SJCRH30 (cell line): ENCODE data around the gene PLEKHH3. TPM values are rescaled to one million over a fixed set of nuclear protein-coding genes. Genes with fewer than 3 reads are reported as not detected.

Source experiments
- DNase-seq, 2 experiments: peaks; one replicate each; pipeline ENCODE4 v3.0.0-alpha.2; 2015 to 2020
- H3K27ac ChIP-seq: fragments of 250-450 bp; sonication (Bioruptor Pico); 2 replicates; pipeline ENCODE4 v1.5.1; 2020; ENCODE audit warnings: mild to moderate bottlenecking, moderate library complexity
- H3K27me3 ChIP-seq: fragments of 250-450 bp; sonication (Bioruptor Pico); 2 replicates; pipeline ENCODE4 v1.5.1; 2020; ENCODE audit warnings: mild to moderate bottlenecking, moderate library complexity
- H3K36me3 ChIP-seq: fragments of 250-450 bp; sonication (Bioruptor Pico); 2 replicates; pipeline ENCODE4 v1.5.1; 2020; ENCODE audit warnings: mild to moderate bottlenecking, moderate library complexity
- H3K4me1 ChIP-seq: fragments of 250-450 bp; sonication (Bioruptor Pico); 2 replicates; pipeline ENCODE4 v1.5.1; 2020; ENCODE audit warnings: mild to moderate bottlenecking, moderate library complexity
- H3K4me3 ChIP-seq: fragments of 250-450 bp; sonication (Bioruptor Pico); 2 replicates; pipeline ENCODE4 v1.5.1; 2020; ENCODE audit warnings: mild to moderate bottlenecking, moderate library complexity
- H3K9me3 ChIP-seq: fragments of 250-450 bp; sonication (Bioruptor Pico); replicated peaks from 2 replicates; pipeline ENCODE4 v1.5.1; 2020; ENCODE audit warnings: mild to moderate bottlenecking, moderate library complexity
- total RNA-seq: library from RNA; depleted of rRNA; stranded (reverse); fragments of >200 nt; shearing (Covaris generic); gene quantifications from 2 replicates; pipeline ENCODE4 v1.2.3, GENCODE V29; 2014

The PLEKHH3 gene
- total RNA-seq, 1 experiment from 2014 or later = 13.7 TPM

DNA sequence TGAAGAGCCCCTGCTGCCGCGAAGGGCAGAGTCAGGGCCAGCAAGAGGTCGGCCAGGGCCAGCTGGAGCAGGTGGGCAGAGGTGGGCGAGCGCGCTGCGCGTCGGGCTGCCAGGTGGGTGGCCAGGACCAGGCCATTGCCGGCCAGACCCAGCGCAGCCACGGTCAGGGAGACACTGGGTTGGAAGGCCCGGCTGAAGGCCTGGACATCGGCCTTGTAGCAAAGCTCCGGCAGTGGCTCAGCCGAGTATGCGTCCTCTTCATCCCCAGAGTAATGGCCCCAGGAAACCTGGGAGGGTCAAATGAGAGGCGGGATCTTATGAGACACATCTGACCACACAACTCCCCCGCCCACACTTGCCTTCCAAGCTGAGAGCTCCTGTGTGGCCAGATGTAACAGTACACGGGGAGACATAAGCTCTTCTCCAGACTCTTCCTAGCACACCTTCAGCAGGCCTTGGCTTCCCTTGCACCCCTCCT is 3.6 kb upstream of the PLEKHH3 start:
- H3K36me3 ChIP-seq = no peaks in the 10 kb centered on the region
- no peaks in the 10 kb centered on the region for H3K27me3 ChIP-seq
- H3K4me3 ChIP-seq = peak overlapping the region; percentile 64
- H3K4me1 ChIP-seq = peaks cover 7% of the 10 kb centered on the region; the same call in 1 of the 2 replicates
- H3K9me3 ChIP-seq = no peaks in the 10 kb centered on the region
- peak; percentile 35 to 53 for DNase-seq
- no peak overlapping the region for H3K27ac ChIP-seq

DNA sequence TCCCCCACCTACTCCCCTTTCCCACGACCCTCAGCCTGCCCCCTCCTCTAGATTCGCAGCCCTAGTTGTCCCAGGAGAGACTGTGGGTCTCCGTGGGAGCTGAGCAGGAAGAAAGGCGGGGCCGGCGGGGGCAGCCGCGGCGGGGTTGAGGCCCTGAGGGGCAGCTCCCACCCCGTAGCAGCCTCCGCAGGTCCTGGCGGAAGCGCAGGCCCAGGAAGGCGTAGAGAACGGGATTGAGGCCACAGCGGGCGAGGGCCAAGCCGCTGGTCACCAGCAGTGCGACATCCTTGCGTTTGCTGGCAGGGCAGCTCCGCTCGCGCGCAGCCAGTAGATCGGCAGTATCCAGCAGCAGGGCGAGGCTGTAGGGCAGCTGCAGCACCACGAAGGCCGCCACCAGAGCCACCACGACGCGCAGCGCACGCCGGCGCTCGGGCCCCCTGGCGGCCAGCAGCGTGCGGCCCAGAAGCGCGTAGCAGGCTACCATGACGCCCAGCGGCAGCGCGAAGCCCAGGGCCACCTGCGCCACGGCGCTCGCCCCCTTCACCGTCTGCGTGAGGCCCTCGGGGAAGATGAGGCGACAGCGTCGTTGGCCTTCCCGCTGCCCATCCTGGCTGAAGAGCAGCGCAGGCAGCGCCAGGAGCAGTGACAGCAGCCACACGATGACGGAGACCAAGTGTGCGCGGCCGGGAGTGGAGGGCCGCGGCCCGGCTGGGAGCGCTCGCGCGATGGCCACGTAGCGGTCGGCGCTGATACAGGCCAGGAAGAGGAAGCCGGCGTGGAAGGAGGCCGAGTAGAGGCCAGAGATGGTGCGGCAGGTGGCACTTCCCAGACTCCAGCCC is 2.9 kb upstream of the PLEKHH3 start:
- H3K4me1 ChIP-seq = peaks cover 10% of the 10 kb centered on the region; the same call in 1 of the 2 replicates
- no peaks in the 10 kb centered on the region for H3K9me3 ChIP-seq
- H3K27me3 ChIP-seq = no peaks in the 10 kb centered on the region
- no peaks in the 10 kb centered on the region for H3K36me3 ChIP-seq
- DNase-seq = peak; percentile 87 to 89
- peak overlapping the region; percentile 89 for H3K27ac ChIP-seq
- H3K4me3 ChIP-seq = peak overlapping the region; percentile 64

DNA sequence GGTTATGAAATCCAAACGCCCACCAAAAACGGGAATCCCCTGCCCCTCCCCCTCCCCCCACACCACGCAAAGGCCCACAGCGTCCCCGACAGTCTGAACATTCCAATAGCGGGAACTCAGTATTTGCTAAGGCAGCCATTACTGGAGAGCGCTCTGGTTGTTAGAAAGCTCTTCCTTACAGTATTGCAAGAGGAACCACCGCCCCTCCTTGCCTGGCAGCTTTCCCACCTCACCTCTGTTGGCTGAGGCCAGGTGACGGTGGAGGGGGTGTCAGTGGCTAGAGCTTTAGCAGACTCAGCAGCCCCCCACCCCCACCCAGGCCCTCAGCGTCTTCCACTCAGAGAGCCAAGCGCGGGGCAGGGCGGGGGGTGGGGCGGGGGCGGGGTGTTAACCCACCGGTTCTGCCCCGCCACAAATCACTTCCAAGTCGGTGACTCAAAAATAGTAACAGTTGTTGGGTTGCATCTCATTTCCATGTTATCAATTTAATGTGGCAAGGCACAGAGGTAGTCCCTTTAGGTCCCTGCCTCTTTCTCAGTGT is 2.2 kb upstream of the PLEKHH3 start:
- H3K9me3 ChIP-seq = no peaks in the 10 kb centered on the region
- DNase-seq = peak; percentile 56 to 69

DNA sequence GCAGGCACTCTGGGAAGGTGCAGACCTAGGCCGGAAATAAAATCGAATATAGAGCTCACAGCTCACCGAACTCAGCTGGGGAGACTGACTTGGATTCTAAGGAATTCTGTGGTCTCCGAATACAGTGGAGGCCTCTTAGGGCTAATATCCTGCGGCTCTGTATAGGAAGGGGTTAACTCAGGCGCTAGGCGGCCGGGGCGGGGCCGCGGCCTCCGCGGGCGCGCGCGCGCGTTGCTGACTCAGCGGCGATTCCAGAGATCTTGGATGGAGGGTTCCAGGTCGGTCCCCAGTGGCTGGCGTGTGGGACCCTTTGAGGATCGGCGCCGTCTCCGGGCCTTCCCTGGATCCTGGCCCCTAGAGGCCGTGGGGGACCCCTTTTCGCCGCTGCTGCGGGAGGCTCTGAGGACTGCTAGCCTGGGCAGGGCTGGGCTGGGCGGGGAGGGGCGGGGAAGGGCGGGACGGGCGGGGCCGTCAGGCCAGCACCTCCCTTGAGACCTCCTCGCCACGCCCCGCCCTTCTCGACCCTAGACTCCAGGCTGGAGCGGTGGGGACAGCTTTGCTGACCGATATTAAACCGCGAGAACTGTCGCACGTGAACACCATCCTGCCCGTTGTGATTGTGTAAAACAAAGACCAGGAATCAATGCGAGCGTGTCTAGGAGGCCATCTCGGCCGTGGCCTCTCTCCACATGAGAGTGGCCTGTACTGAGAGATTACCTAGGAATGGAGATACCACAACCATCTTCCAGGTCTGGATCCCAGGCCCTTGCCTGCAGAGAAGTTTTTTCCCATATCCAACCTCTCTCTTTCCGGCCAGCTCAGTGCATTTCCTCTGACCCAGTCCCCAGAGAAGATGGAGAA is 1.4 kb upstream of the PLEKHH3 start:
- H3K36me3 ChIP-seq = no peaks in the 10 kb centered on the region; the same call in 1 of the 2 replicates
- peaks cover 10% of the 10 kb centered on the region; the same call in 1 of the 2 replicates for H3K4me1 ChIP-seq
- no peaks in the 10 kb centered on the region for H3K27me3 ChIP-seq
- H3K4me3 ChIP-seq = peak overlapping the region; percentile 64
- peak; percentile 96 for DNase-seq
- no peaks in the 10 kb centered on the region for H3K9me3 ChIP-seq
- peak overlapping the region; percentile 89 for H3K27ac ChIP-seq

More for the DNA sequence above, 2.2 kb upstream of the PLEKHH3 start:
- no peaks in the 10 kb centered on the region for H3K36me3 ChIP-seq
- H3K4me1 ChIP-seq = peaks cover 10% of the 10 kb centered on the region; the same call in 1 of the 2 replicates
- no peaks in the 10 kb centered on the region for H3K27me3 ChIP-seq
- peak overlapping the region; percentile 89 for H3K27ac ChIP-seq
- H3K4me3 ChIP-seq = peak overlapping the region; percentile 64

DNA sequence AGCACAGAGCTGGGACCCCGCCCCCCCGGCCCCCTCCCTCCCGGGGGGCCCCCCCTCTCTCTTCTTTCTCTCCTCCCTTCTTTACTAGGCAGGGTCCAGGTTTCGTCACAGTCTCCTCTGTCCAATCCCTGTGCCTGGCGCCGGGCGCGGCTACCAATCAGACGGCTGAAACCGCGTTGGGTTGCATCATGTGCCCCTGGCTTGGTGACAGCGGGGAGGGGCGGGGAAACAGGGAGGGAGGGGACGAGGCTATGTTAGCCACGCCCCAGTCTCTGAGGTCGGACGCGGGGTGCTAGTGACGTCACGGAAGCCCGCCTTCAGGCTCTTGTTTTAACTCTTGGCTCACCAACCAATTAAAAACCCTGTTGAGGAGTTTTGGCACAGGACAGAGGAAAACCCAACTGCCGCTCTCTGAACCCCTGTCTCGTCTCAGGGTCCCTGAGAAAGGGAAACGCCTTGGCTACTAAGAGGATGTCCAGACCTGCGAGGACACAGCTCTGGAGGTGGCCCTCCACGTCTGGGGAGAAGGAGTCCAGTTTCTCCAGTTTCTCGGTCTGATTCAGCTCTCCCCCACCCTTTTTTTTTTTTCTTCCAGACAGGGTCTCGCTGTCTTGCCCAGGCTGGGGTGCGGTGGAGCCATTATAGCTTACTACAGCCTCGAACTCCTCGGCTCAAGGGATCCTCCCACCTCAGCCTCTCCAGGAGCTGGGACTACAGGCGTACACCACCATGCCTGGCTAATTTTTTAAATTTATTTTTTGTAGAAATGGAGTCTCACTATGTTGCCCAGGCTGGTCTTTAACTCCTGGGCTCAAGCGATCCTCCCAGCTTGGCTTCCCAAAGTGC is 441 bp upstream of the PLEKHH3 start:
- Histone ChIP-seq H3K27me3 (no peaks in the 10 kb centered on the region), H3K4me3 (peak overlapping the region; percentile 88), H3K36me3 (no peaks in the 10 kb centered on the region; the same call in 1 of the 2 replicates), H3K9me3 (no peaks in the 10 kb centered on the region), H3K4me1 (peaks cover 10% of the 10 kb centered on the region; the same call in 1 of the 2 replicates), H3K27ac (peak overlapping the region; percentile 89)
- peak; percentile 100 for DNase-seq

DNA sequence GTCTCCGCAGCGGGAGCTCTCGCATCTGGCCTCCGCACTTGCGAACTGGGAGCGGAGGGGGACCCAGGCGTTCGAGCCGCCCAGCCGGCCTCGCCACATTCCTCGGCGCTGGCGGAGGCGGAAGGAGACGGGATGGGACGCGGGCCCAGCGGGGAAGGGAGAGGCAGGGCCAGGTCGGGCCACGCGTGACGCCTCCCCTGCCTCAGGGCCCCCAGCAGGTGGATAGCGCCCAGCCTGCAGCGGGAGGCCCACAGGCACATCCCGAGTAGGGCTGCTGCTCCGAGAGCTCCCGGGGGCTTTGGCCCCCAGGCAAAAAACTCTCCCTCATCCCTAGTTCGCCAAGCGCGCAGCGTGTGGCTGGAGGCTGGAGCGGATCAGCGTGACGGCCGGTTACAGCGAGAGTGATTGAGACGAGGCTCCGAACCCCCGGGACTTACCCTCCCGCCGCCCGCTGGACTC is 800 bp downstream of the PLEKHH3 start:
- no peaks in the 10 kb centered on the region for H3K27me3 ChIP-seq
- H3K9me3 ChIP-seq = no peaks in the 10 kb centered on the region
- peaks cover 10% of the 10 kb centered on the region; the same call in 1 of the 2 replicates for H3K4me1 ChIP-seq
- H3K27ac ChIP-seq = peak overlapping the region; percentile 32; the same call in 1 of the 2 replicates
- peak; percentile 61 to 64 for DNase-seq
- peak overlapping the region; percentile 88 for H3K4me3 ChIP-seq
- peaks cover under 1% of the 10 kb centered on the region; the same call in 1 of the 2 replicates for H3K36me3 ChIP-seq

DNA sequence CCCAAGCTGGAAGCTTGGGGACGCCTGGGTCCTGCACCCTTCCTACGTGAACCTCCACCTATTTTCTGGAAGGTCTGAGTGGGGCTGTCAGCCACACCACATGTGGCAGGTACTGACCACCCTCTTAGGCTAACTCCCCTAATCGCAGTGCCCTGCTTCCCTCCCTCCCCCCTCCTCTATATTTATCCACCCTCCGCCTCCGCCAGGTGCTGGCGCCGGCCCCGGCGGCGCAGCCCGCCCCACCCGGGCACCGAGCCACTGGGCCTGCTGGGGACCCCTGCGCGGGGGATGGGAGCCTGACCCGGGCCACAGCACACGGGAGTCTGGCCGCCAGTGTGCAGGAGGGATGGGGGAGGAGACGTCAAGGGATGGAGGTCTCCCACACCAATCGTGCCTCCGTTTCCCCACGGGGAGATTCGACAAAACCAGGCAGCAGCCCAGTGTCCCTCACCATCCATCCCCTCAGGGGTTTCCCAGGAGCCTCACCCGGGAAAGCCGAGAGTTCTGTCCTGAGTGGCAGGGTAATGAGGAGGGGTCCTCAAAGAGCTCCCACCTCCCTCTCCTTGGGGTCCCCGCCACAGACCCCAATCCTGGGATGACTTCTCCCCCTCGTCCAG is 1.3 kb downstream of the PLEKHH3 start:
- H3K27ac ChIP-seq = no peak overlapping the region
- no peaks in the 10 kb centered on the region for H3K9me3 ChIP-seq
- peak overlapping the region; percentile 88 for H3K4me3 ChIP-seq
- peaks cover 4% of the 10 kb centered on the region; the same call in 1 of the 2 replicates for H3K36me3 ChIP-seq
- peak in 1 of 2 experiments; percentile 26 for DNase-seq
- peaks cover 10% of the 10 kb centered on the region; the same call in 1 of the 2 replicates for H3K4me1 ChIP-seq
- no peaks in the 10 kb centered on the region for H3K27me3 ChIP-seq

DNA sequence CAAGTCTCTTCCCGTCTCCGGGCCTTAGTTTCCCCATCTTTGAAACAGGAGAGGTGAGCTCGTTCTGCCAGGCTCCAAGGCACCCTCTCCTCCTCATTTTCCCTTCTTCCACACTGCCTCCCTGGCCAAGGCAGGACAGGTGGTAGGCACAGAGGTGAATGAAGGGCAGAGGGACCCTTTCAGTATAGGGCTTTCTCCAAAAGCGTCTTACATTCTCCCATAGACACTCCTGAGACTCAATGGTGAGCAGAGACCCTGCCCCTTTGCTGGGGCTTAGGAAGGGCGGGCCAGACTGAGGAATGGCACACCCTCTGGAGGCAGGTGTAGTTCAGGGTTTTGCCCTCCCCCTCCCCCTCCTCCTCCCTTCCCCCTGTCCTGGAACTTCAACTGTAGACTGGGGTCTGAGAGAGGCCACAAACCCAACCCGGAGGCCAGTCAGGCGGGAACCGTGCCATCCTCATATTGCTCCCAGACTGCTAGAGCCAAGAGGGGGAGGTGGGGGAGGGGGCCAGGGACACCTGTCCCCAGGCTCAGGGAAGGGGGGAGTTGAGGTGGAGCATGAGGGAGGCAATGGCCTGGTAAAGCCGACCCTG is 1.9 kb downstream of the PLEKHH3 start:
- H3K36me3 ChIP-seq = peaks cover 4% of the 10 kb centered on the region; the same call in 1 of the 2 replicates
- H3K27me3 ChIP-seq = no peaks in the 10 kb centered on the region
- DNase-seq = peak; percentile 30 to 37
- peaks cover 10% of the 10 kb centered on the region; the same call in 1 of the 2 replicates for H3K4me1 ChIP-seq
- no peak overlapping the region for H3K27ac ChIP-seq
- H3K9me3 ChIP-seq = no peaks in the 10 kb centered on the region
- H3K4me3 ChIP-seq = peak overlapping the region; percentile 88

DNA sequence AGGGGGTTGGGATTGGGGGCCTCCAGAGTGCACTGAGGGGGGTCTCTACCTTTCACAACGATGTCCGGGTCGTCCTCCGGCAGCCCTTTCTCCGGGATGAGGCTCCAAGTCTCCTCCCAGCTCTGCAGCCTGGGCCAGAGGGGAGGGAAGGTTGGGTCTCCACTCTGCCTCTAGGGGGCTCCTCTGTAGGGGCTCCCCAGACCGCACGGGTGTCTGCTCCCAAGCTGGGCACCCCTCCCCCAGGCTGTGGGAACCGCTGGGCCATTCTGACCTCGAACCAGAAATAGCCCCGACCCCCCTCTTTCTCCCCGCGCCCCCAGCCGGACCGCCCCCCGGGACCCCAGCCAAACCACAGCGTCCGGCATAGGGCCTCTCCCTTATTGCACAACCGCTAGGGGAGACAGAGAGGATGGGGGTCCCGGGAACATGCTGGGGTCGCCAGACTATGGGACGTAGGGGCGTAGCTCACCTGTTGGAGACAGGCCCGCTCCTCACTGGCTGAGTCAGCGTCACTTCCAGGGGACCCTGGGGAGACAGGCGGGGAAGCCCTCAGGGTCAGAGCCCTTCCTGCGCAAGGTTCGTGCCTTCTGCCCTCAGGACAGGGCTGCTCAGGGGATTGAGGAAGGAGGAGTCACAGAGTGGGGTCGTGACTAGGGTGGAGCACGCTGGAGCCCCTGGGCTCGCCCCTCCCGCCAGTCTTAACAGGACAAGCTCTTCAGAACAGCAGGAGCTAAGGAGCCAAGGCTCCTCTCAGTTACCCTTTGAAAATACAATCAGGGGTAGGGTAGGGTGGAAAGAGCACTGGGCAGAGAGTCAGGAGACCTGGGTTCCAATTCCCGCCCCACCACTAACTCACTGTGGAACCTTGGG is 2.7 kb downstream of the PLEKHH3 start:
- H3K27me3 ChIP-seq = no peaks in the 10 kb centered on the region
- H3K4me1 ChIP-seq = peaks cover 10% of the 10 kb centered on the region; the same call in 1 of the 2 replicates
- no peak overlapping the region for H3K4me3 ChIP-seq
- H3K36me3 ChIP-seq = peaks cover 6% of the 10 kb centered on the region; the same call in 1 of the 2 replicates
- H3K27ac ChIP-seq = no peak overlapping the region
- DNase-seq = peak; percentile 29 to 33
- H3K9me3 ChIP-seq = no peaks in the 10 kb centered on the region

DNA sequence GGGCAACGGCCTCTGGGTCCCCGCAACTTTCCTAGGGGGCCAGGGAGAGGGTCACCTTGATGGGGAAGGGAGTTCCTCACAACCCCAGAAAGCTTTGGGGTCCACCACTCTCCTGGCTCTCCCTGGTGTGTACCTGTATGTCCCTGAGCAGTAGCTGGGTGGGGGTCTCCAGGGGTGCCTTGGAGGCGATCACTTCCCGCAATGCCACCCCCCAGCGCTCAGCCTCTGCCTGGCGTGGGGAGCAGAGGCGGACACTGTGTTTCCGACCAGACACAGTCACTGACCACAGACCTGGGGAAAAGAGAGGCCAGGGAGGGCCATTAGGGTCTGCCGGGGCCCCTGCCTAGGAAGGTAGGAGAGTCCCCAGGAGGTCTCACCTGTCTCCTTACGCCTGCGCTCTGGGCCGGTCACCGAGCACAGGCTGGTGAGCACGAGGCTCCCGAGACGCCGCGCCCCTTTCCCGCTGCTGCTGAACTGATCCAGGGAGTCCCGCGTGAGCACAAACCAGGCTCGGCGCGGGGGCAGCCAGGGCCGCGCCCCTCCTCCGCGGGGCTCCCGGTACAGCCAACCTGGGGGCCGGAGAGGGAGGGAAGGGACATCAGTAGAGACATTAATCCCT is 3.4 kb downstream of the PLEKHH3 start:
- H3K27ac ChIP-seq = no peak overlapping the region
- H3K27me3 ChIP-seq = no peaks in the 10 kb centered on the region
- peaks cover 10% of the 10 kb centered on the region; the same call in 1 of the 2 replicates for H3K4me1 ChIP-seq
- peaks cover 9% of the 10 kb centered on the region; the same call in 1 of the 2 replicates for H3K36me3 ChIP-seq
- no peak for DNase-seq
- no peaks in the 10 kb centered on the region for H3K9me3 ChIP-seq
- H3K4me3 ChIP-seq = no peak overlapping the region

DNA sequence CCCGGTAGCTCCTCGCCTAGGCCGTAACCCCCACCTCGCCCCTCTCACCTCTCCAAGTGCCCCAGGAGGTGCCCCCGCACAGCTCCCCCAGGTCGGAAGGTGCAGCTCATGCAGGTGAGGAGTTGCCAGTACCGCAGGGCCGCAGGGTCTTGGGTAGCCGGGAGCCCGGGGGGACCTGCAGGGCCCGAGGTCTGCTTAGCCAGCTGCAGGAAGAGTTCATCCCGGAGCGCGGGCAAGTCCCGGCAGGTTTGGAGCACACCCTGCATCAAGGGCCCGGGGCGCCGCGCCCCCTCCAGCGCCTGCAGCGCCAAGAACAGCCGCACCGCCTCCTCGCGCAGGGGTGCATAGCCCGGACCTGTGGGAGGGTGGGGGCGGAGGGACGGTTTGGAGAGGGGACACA is 4.8 kb downstream of the PLEKHH3 start:
- Histone ChIP-seq H3K4me1 (peaks cover 4% of the 10 kb centered on the region; the same call in 1 of the 2 replicates), H3K36me3 (peaks cover 9% of the 10 kb centered on the region; the same call in 1 of the 2 replicates), H3K27ac (no peak overlapping the region), H3K4me3 (no peak overlapping the region), H3K27me3 (no peaks in the 10 kb centered on the region), H3K9me3 (no peaks in the 10 kb centered on the region)
- no peak for DNase-seq
